Measurements from ENCODE around the gene PPM1K. TPM values are rescaled to one million over a fixed set of nuclear protein-coding genes. Genes with fewer than 3 reads are reported as not detected.

The PPM1K gene
- total and polyA plus RNA-seq, 8 donors = 4.4 to 21.7 (median 13.2) TPM

- H3K27ac ChIP-seq = no peak overlapping the region
- no peak for ATAC-seq
Measured at GRCh38 chr4:88286897-88287296, 2.5 kb upstream of the PPM1K start.

DNA sequence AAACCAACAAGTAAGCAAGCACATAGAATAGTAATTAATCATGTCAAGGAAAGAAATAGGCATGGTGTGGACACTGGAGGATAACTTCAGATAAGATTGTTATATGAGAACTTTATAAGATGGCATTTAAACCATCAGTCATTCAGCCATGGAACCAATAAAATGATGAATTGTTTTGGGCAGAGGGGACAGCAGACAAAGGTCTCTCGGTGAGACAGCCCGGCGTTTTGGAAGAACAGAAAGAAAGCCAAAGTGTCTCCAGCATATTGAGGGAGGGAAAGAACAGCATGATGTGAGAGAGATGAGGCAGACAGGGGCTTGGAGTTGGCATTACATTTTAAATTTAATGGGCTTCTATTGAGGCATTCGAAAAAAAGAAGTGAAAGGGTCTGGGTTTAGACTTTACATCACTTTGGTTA is 883 bp upstream of the PPM1K start:
- H3K27ac ChIP-seq = peak overlapping the region; percentile 96 to 99 (median 98)
- peak overlapping the region in 3 of 4 donors; percentile 26 to 61 (median 46) for H3K4me3 ChIP-seq
- H3K27me3 ChIP-seq = no peaks in the 10 kb centered on the region
- H3K4me1 ChIP-seq = peaks cover 0 to 30% (median 14%) of the 10 kb centered on the region in 3 donors
- no peaks in the 10 kb centered on the region for H3K36me3 ChIP-seq
- H3K9me3 ChIP-seq = no peaks in the 10 kb centered on the region
- FAIRE-seq = no peak
- intact Hi-C loops (cut with DNase I) = no loop called here
- WGBS, 2 donors = 3 to 11% methylated on average over 4 of the region's 4 CpGs
- DNase-seq = no peak
- TF ChIP-seq, protein P1, sequence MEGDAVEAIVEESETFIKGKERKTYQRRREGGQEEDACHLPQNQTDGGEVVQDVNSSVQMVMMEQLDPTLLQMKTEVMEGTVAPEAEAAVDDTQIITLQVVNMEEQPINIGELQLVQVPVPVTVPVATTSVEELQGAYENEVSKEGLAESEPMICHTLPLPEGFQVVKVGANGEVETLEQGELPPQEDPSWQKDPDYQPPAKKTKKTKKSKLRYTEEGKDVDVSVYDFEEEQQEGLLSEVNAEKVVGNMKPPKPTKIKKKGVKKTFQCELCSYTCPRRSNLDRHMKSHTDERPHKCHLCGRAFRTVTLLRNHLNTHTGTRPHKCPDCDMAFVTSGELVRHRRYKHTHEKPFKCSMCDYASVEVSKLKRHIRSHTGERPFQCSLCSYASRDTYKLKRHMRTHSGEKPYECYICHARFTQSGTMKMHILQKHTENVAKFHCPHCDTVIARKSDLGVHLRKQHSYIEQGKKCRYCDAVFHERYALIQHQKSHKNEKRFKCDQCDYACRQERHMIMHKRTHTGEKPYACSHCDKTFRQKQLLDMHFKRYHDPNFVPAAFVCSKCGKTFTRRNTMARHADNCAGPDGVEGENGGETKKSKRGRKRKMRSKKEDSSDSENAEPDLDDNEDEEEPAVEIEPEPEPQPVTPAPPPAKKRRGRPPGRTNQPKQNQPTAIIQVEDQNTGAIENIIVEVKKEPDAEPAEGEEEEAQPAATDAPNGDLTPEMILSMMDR (IDR thresholded peaks at IDR 0.05) = no peak
- no peak for ATAC-seq

More at GRCh38 chr4:88286897-88287296, 2.5 kb upstream of the PPM1K start:
- intact Hi-C loops (cut with DNase I) = no loop called here
- no peaks in the 10 kb centered on the region for H3K9me3 ChIP-seq
- TF ChIP-seq, protein P1 (IDR thresholded peaks at IDR 0.05) = no peak
- H3K27me3 ChIP-seq = no peaks in the 10 kb centered on the region
- H3K4me3 ChIP-seq = no peak overlapping the region
- no peak for FAIRE-seq
- no peaks in the 10 kb centered on the region for H3K36me3 ChIP-seq
- DNase-seq = no peak
- H3K4me1 ChIP-seq = peaks cover 9 to 24% (median 14%) of the 10 kb centered on the region in 3 donors

DNA sequence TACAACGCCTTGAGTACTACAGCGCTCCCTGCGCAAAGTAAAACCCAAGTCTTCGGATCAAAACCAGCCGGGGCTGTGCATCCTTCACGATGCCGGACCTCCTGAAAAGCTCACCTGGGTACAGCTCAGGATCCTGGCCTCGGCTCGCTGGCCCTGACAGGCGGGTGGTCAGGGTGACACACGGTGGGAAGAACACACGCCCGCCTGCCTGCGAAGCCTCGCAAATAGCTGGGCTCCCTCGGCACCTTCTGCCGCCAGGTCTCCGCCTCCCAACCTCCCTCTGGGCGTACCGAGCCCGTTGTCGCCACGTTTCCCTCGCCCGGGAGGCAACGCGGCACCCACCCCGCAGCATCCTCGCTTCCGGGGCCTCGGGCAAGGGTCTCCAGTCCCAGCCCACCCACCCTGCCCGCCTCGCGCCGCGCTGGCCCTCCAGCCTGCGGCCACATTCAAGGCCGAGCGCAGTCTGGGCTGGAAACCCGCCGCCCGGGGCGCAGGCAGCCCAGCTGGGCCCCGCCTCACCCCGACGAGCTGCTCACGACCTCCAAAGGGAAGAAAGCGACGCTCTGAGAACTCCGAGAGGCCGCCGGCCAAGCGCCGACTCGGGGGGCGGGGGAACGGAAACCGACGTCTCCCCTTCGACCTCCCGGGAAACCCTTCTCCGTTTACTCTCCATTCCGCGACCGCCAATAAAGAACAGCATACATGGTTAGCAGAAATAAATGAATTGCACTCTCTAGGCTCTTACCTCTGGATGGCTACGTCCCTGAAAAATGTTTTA is 511 bp downstream of the PPM1K start:
- 0% methylated on average over 55 to 66 of the region's 66 CpGs for WGBS, 2 donors
- ATAC-seq (peak; percentile 58 to 71 (median 66)), DNase-seq (peak; percentile 64 to 90 (median 74)), FAIRE-seq (no peak)
- H3K4me1 ChIP-seq = peaks cover 0 to 30% (median 18%) of the 10 kb centered on the region in 3 donors
- TF ChIP-seq, protein P1 (IDR thresholded peaks at IDR 0.05) = no peak
- intact Hi-C loops (cut with DNase I) = no loop called here
- H3K36me3 ChIP-seq = no peaks in the 10 kb centered on the region
- no peaks in the 10 kb centered on the region for H3K27me3 ChIP-seq
- peak overlapping the region; percentile 38 to 65 (median 62) for H3K4me3 ChIP-seq
- peak overlapping the region; percentile 96 to 99 (median 98) for H3K27ac ChIP-seq
- no peaks in the 10 kb centered on the region for H3K9me3 ChIP-seq

GRCh38 chr4:88280228-88280795 is 4.0 kb downstream of the PPM1K start:
- TF ChIP-seq, protein P1 (IDR thresholded peaks at IDR 0.05) = no peak
- H3K36me3 ChIP-seq = no peaks in the 10 kb centered on the region
- 96 to 98% methylated on average over 6 of the region's 6 CpGs for WGBS, 2 donors
- no peak overlapping the region for H3K27ac ChIP-seq
- DNase-seq (no peak), ATAC-seq (no peak), FAIRE-seq (no peak)
- intact Hi-C loops (cut with DNase I) = no loop called here
- no peaks in the 10 kb centered on the region for H3K9me3 ChIP-seq
- H3K4me1 ChIP-seq = peaks cover 0 to 44% (median 21%) of the 10 kb centered on the region in 3 donors
- H3K4me3 ChIP-seq = no peak overlapping the region
- no peaks in the 10 kb centered on the region for H3K27me3 ChIP-seq
